ENCODE measurements around the gene RHEB.

Gene RHEB

DNA sequence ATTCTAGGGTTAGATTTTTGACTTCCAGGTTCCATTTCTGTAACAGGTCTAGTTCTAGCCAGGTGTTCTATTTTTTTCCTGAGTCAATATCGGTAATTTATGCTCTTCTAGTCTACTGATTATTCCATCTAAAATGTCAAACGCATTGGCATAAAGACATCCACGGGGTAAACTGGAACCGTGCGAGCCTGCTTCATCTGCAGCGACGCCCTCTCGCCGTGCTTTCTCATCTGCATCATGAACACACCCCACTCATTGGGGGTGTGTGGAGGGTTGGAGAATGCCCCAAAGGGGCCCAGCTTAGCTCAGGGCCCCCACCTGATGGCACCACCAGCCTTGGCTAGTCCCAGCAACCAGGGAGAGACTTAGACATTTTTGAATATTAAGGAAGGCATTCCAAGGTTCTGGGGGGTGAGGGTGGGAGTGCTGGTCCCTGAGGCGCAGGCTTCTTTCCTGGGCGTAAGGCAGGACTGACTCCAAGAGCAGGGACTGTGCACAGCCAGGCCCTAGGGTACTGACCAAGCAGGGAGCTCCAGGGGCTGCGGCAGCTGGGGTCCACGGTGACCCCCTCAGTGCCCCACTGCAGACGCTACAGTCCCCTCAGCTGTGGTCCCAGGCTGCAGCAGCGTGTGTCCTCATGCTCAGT, 66.9 kb downstream of the RHEB start:
- DNase-seq (ENCODE audit: insufficient read length, low spot score): no peak
- no peak for FAIRE-seq

DNA sequence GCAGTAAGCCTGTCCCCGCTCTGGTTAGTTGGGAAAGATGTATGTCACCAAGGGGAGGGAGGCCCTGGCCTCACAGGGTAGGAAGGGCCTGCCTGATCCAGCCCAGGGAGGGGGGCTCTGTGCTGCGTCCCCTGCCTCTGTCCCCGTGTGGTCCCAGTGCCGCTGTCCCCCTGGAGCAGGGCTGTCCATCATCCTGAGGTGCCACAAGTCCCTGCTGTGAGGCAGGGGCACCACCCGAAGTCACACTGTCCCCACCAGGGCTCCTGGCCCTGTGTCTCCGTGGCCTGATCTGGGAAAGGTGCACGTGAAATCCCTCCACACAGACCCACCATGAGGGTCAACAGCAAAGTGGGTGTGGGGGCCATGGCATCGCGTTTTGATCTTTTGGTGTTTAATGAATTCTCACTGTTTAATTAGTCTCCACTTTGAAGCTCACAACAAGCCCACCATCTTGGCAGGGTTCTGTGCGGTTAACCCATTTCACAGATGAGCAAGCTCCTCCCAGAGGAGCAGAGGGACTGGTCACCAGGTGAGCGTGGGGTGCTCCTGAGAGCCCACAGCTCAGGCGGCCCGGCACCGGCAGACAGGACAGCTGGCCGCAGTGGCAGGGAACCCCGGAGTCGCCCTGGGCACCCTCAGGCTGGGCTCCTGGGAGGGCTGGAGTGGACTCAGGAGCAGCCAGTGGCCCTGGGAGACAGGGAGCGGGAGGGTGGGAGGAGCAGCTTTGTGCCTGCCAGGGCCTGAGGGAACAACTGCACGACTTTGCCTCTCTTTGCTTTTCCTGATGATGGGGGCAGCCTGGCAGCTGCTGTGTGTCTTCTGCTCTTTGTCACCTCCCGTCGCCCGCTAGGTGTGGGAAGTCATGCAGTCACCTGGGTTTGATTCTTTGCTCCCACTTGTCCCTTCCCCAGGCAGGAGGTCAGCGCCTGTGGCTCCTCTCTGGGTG, 67.8 kb downstream of the RHEB start:
- DNase-seq (ENCODE audit: insufficient read length, low spot score) (no peak), FAIRE-seq (no peak)

DNA sequence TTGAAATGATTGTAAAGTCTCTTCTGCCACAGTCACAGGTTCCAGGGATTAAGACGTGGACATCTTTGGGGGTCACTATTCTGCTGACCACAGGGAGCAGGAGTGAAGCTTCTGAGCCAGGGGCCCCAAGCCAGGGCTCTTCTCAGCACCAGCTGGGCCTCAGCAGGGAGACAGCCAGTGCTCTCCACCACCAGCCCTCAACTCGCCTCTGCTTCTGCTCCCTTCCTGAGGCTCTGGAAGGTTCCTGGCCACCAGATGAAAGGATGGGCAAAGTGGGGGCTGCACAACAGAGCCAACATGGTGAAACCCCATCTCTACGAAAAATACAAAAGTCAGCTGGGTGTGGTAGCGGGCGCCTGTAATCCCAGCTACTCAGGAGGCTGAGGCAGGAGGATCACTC, 68.5 kb downstream of the RHEB start:
- no peak for DNase-seq (ENCODE audit: insufficient read length, low spot score)
- no peak for FAIRE-seq

DNA sequence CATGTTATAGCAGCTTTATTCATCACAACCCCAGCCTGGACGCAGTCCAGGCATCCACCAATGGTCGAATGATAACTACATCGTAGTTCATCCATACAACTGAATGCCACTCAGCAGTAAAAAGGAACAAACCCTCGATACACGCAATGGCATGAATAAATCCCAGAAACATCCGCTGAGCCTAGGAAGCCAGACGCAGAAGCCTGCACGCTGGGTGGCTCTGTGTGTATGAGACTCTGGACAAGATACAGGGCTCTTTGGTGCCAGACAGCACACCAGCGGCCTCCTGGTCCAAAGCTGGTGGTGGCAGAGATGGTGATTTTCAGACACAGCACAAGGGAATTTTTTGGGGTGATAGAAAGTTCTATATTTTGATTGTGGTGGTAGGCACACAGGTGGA, 69.7 kb downstream of the RHEB start:
- no peak for DNase-seq (ENCODE audit: insufficient read length, low spot score)
- FAIRE-seq: no peak

DNA sequence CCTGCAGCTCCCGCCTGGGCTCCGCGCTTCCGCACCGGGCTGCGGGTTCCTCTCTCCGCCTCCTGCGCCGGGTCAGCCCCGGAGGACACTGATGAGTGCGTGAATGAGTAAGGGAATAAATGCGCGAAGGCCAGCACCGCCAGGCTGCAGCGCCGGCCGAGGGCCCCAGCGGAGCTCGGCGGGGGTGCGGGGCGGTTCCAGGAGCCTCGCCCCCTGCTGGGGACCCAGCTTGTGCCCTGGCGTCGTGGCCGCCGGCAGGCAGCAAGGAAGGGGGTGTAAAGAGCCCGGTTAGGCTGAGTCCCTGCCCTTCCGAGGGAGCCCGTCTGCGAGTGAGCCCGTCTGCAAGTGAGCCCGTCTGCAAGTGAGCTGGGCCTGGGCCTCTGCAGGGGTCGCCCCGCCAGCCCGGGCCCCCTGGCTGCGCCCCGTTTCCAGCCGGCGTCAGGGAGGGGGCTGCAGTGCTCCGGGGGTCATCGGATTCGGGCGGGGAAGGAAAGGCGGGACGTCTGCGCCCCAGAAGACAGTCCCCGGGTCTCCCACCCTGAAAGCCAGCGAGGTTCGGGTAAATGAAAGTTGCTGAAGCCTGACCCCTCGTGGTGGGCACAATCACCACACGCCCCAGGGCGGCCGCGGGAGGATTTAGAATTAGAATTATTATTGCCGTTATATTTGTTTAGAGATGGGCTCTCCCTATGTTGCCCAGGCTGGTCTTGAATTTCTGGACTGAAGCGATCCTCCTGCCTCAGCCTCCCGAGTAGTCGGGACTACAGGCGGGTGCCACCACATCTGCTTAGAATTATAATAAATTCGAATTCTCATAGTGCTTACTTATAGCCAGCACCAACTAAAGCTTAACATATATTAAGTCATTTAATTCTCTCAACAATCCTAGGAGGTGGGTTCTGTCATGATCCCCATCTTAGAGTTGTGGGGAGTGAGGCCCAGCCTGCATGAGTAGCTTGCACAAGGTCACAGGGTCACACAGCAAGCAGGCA, 71.1 kb downstream of the RHEB start:
- peak; percentile 75 for DNase-seq (ENCODE audit: insufficient read length, low spot score)
- peak; percentile 40 for FAIRE-seq

DNA sequence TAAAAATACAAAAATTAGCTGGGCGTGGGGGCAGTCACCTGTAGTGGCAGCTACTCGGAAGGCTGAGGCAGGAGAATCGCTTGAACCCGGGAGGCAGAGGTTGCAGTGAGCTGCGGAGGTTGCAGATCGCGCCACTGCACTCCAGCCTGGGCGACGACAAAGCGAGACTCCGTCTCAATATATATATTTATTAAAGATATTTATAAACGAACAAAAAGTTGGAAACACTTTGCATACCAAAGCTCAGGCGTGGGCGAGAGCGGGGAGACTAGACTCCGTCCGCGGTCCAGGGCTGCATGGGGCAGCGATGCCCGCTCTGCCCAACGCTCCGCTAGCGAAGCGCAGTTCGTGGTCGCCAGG, 71.8 kb downstream of the RHEB start:
- FAIRE-seq (no peak), DNase-seq (ENCODE audit: insufficient read length, low spot score) (no peak)

DNA sequence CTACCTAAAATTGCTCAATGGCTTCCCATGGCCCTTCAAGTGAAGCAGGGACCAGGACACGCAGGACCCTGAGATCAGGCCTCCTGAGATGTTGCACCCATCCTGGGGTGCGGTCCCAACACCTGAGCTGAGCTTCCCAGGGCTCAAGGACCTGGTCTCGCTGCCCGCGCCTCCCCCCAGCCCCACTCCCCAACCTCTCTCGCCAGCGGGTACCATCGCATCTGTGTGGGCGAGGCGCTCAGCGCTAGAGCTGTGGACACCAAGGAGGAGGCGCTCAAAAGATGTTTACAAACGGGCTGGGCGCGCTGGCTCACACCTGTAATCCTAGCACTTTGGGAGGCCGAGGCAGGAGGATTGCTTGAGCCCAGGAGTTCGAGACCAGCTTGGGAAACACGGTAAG, 72.4 kb downstream of the RHEB start:
- FAIRE-seq (no peak), DNase-seq (ENCODE audit: insufficient read length, low spot score) (no peak)

DNA sequence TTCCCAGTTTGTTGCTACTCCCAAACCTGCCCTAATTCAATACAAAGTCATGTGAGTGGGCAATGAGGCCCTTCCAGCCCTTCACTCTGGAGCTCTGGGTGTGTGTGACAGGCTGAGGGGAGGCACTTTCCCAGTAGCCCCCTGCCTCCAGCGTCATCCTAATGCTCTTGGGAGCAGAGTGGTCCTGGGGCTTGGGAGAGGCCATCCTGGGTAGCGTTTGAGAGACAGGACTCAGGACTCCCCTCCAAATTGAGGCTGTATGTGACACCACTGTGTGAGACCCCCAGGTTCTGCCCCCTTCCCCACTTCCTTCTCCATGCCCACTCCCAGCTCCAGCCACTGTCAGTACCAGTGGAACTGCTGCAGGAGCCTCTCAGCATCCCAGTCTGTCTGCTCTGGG, 73.3 kb downstream of the RHEB start:
- FAIRE-seq (no peak), DNase-seq (ENCODE audit: insufficient read length, low spot score) (no peak)

DNA sequence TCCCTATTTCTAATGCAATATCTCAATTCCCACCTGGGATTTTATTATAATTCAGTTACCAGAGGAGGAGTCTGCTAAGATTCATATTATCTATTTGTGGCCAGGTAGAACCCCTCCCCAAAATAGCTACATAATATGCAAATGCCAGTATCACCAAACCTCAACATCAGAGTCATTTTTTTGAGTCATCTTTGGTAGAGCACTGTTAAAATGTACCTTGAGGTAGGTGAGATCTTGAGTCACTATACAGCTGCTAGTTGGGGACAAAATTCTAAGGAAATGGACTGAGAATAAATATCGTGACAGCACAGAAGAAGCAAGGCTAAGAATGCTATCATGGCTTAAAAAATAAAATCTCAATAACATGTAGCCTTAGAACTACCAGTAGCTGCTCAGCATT, 75.1 kb downstream of the RHEB start:
- FAIRE-seq (no peak), DNase-seq (ENCODE audit: insufficient read length, low spot score) (no peak)

DNA sequence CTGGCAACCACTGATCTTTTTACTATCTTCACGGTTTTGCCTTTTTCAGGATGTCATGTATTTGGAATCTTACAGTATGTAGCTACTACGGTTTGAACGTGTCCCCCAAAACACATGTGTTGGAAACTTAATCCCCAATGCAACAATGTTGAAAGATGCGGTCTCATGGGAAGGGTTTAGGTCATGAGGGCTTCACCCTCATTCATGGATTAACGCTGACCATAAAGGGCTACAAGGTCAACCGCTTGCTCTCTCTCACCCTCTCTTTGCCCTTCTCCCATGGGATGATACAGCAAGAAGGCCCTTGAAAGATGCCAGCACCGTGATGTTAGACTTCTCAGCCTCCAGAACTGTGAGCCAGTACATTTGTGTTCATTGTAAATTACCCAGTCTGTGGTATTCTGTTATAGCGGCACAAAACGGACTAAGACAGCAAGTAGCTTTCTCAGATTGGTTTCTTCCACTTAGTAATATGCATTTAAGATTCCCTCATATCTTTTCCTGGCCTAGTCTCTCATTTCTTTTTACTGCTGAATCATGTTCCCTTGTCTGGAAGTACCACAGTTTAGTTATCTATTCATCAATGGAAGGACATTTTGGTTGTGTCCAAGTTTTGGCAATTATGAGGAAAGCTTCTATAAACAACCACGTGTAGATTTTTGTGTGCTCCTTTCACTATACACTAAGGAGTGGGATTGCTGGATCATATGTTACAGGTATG, 76.8 kb downstream of the RHEB start:
- DNase-seq (ENCODE audit: insufficient read length, low spot score) (no peak), FAIRE-seq (no peak)

DNA sequence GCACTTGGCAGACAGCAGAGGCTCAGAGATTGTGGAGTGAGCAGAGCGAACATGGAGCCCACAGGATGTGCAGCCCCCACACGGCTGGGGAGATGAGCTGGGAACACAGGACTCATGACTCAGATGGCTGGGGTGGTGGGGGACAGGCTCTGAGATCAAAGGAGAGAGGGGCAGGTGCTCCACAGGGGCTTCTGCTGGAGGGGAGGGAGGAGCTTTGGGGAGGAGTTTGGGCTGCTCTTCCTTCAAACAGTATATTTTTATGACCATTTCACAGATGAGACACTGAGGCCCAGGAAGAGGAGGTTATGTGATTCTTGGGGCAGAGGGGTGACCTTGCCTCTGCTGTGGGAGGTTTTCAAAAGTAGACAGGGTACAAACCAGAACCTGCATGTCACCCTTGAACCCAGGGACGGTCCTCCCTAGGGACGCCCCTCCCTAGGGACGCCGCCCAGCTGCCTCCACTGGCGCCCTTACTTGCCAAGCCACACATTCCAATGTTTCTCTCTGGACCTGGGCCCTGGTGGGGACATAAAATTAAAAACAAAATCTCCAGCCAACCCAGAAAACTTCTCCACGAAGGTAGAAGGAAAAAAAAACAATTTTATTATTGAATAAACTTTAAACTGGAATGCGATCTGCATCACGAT, 78.8 kb downstream of the RHEB start:
- DNase-seq (ENCODE audit: insufficient read length, low spot score) (no peak), FAIRE-seq (no peak)

DNA sequence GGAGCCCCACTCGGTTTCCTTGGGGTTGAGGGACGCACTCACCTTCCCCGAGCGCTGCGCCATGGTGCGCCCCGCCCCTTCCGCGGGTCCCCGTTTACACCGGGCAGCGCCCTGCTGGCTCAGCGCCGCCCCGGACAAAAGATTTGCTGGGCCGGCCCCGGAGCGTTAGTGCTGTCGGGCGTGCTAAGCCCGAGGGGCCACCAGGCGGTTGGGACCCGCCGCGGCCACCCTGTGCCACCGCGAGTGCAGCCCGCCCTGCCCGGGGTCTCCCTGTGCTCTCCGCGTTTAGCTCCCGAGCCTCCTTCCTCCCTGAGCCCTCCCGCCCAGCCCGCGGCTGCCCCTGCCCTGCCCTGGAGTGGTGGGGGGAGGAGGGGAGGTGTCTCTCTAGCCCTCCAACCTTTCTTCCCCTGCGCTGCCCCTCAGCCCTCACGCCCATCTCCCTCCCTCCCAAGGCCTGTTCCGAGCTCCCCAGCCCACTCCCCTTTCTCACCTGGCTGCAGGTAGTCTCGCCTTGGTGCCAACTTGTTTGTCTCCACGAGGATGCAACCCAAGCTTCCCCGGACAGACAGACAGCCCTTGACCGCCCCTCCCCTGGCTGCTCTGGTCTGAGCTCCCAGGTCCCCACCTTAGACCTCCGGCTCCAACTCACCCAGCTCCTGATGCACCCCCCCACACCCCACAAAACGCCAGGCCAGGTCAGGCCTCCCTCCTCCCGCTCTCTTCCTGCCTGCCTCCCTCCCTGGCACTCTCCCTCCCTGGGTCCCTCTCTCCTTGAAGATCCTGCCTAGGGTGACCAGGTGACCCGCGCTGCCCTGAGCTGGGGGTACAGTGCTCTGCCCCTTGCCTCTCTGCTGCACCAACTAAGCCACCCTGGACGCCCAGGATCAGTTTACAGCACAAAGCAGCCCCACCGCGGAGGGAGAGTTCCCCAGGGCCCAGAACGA, 79.6 kb downstream of the RHEB start, which contains the start of gene CRYGN:
Gene CRYGN, minus strand, starts transcription at position 287 of the 944 bp plus-strand sequence. Its CDS starts 224 bp downstream, at position 63.
- DNase-seq (ENCODE audit: insufficient read length, low spot score) (no peak), FAIRE-seq (no peak)

DNA sequence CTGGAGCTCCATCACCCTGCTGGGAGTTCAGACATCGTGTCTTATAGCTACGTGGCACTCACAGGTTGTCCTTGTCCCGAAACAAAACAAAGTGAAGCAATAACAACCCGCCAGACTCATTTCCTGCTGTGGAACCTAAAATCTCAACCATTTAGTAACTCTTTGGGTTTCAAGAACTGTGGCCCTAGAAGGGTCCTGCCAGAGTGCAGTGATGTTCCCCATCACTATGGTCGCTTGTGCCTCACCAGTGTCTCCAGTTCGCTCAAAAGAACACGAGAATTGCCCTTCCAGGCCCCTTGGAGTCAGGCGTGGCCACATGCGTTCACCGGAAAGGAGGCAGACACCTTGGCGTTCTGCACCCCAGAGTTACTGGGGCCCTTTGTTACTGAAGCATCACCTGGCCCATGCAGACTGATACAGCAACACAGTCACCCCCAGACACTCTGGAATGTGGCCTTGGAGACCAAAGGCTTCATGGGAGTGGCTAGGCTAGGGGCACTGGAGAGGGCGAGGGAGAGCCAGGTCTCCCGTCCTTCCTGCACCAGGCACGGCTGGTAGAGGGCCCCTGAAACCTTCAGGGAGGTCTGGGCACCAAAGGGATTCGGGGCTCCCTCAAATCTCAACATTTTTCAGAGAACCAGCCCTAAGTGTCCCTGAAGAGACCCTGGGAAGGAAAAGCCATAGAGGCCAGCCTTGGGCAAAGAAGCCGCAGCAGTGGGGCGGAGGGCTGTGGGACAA, 80.7 kb downstream of the RHEB start:
- FAIRE-seq: no peak
- DNase-seq (ENCODE audit: insufficient read length, low spot score): no peak

DNA sequence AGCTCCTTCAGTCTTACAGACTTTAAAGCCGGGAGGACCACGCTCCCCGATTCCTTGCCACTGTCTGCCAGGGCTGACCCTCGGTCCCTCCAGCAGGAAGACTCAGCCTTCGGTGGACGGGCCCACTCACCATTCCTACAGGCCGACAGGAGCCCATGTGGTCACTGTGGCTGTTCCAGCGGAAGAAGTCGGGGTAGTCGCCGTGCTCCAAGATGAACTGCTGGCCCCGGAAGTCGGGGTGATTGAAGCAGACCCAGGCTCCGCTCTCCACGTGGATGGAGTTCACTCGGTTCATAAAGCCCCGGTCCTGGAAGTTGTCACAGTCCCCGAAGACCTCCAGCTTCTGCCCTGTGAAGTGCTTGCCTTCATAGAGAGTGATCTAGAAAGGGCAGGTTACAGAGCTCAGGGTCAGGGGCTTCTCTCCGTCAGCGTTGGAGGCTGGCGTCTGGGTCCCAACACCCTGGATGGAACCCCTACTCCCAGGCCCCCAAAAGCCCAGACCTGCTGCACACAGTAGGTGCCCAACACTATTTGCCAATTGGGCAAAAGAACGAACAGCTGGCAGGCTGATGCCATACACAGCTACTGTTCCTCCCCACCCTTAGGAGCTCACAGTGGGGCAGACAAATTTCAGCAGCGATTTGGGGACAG, 81.7 kb downstream of the RHEB start:
- DNase-seq (ENCODE audit: insufficient read length, low spot score) (no peak), FAIRE-seq (no peak)

DNA sequence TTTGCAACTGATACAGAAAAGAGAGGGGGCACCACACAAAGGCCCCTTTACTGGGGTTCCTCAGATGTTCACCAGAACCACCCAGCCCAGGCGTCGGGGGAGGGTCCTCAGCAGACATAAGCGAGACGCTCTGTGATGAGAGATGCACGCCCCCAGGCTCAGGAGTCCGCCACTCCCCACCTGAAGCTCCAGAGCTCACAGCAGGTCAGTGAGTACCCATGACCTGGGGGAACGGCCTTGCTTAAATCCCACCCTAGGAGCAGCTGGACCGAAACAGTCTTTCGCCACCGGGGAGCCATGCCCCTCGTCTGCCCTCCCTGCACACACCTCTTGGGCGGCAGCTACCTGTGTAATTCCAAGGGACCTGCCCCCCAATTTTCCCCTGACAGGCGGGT, 82.5 kb downstream of the RHEB start:
- FAIRE-seq (no peak), DNase-seq (ENCODE audit: insufficient read length, low spot score) (no peak)

DNA sequence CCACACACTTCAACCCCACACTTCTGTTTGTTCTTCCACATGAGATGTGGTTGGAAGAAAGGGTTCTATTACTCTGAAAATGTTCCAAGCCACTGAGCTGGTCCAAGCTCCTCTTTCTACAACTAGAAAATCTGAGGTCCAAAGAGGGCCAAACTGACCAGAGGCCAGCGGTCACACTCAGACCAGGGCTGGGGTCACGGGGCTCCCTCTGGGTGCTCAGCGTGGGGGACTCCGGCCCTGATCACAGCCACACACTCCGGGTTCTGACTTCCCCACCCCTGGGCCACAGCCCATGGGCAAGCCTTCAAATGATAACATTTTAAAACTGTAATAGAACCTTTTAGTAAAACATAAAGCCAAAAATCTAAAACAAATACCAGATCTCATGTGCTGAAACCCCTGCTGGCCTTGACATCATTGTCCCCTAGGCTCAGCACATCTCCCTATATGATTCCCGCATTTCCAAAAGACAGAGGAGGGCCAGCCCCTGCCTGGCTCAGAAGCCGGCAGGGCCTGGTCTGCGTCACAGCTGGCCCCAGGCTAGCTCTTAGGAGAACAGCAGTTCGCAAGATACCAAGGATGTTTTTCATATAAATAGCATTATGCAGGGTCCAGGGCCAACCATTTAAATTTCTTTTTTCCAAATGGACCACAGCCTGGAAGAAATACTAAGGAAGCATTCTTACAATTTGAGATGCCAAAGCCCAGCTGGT, 83.1 kb downstream of the RHEB start:
- FAIRE-seq: no peak
- no peak for DNase-seq (ENCODE audit: insufficient read length, low spot score)

DNA sequence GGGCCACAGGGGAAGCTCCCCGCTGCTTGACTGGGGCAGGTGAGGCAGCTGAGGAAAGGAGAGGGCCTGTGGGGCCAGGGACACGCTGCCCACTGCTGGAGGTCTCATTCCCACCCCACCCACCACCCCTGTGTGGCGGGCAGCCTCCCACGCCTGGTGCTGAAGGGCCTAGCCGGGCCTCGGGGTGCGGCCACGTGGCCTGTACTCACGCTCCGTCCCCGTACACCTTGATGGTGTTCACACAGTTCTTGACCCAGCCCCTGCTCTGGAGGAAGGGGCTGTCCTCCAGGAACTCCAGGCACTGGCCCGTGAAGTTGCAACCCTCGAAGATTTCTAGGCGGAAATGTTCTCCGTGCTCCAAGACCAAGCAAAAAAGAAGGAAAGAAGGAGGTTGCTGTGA, 83.7 kb downstream of the RHEB start:
- no peak for DNase-seq (ENCODE audit: insufficient read length, low spot score)
- no peak for FAIRE-seq
